Smooth muscle cell (in vitro differentiated cells): ENCODE data around the gene POLD2. TPM values are rescaled to one million over a fixed set of nuclear protein-coding genes. Genes with fewer than 3 reads are reported as not detected.

Experiments used
- DNase-seq: peaks from one replicate; lab custom pipeline; 2025; ENCODE audit not compliant: unreplicated experiment; lab: John Stamatoyannopoulos, UW
- H2AFZ ChIP-seq: fragments of 200-600 bp; sonication (generic); 2 replicates; pipeline ENCODE4 v1.6.0; 2016; ENCODE audit warnings: antibody characterized with exemption, low read depth, mild to moderate bottlenecking
- H3F3A ChIP-seq: fragments of 200-600 bp; sonication (generic); 2 replicates; pipeline ENCODE4 v1.6.0; 2017; ENCODE audit warnings: antibody characterized with exemption, low read depth
- H3K27ac ChIP-seq: fragments of 200-600 bp; sonication (generic); 2 replicates; pipeline ENCODE4 v1.5.1; 2016; ENCODE audit warnings: low read depth, mild to moderate bottlenecking
- H3K27me3 ChIP-seq: fragments of 200-600 bp; sonication (generic); 2 replicates; pipeline ENCODE4 v1.6.1; 2016; ENCODE audit warnings: low read depth, mild to moderate bottlenecking
- H3K36me3 ChIP-seq: fragments of 200-600 bp; sonication (generic); 2 replicates; pipeline ENCODE4 v1.5.1; 2016; ENCODE audit warnings: low read depth
- H3K4me1 ChIP-seq: fragments of 200-600 bp; sonication (generic); 2 replicates; pipeline ENCODE4 v1.5.1; 2016; ENCODE audit warnings: low read depth
- H3K4me2 ChIP-seq: fragments of 200-600 bp; sonication (generic); 2 replicates; pipeline ENCODE4 v1.6.0; 2016; ENCODE audit warnings: mild to moderate bottlenecking
- H3K4me3 ChIP-seq: fragments of 200-600 bp; sonication (generic); 2 replicates; pipeline ENCODE4 v1.5.1; 2016; ENCODE audit warnings: mild to moderate bottlenecking
- H3K79me2 ChIP-seq: fragments of 200-600 bp; sonication (generic); 2 replicates; pipeline ENCODE4 v1.6.0; 2016; ENCODE audit warnings: low read depth, mild to moderate bottlenecking
- H3K9ac ChIP-seq: fragments of 200-600 bp; sonication (generic); 2 replicates; pipeline ENCODE4 v1.6.0; 2016; ENCODE audit warnings: low read depth
- H3K9me3 ChIP-seq: fragments of 200-600 bp; sonication (generic); replicated peaks from 2 replicates; pipeline ENCODE4 v1.5.1; 2016; ENCODE audit warnings: low read depth
- H4K20me1 ChIP-seq: fragments of 200-600 bp; sonication (generic); 2 replicates; pipeline ENCODE4 v1.6.0; 2016; ENCODE audit warnings: low read depth
- WGBS: methylation state at CpG from one replicate; pipeline ENCODE4 v1.1.7; 2016; ENCODE audit warnings: low lambda C conversion rate; 5-methylcytosine and 5-hydroxymethylcytosine counted together
- polyA plus RNA-seq: library from polyadenylated mRNA; unstranded; fragments of >200 nt; fragmentation: Nextera tagmentation; extraction: Ambion mirVana; gene quantifications from 2 replicates; pipeline ENCODE4 v1.2.1, GENCODE V29; 2016
- total RNA-seq: library from RNA; depleted of rRNA; stranded (reverse); fragments of >200 nt; gene quantifications from 2 replicates; pipeline ENCODE4 v1.2.3, GENCODE V29; 2014
- TF ChIP-seq, protein P1 (sequence below): fragments of 200-600 bp; sonication (generic); IDR thresholded peaks from 2 replicates; pipeline ENCODE4 v1.5.1; 2017; ENCODE audit warnings: borderline replicate concordance, mild to moderate bottlenecking, antibody characterized with exemption; ENCODE audit not compliant: insufficient read depth, poor library complexity, severe bottlenecking

The POLD2 gene
- total and polyA plus RNA-seq, 2 experiments from 2014 or later: 45.5 to 151 TPM

DNA sequence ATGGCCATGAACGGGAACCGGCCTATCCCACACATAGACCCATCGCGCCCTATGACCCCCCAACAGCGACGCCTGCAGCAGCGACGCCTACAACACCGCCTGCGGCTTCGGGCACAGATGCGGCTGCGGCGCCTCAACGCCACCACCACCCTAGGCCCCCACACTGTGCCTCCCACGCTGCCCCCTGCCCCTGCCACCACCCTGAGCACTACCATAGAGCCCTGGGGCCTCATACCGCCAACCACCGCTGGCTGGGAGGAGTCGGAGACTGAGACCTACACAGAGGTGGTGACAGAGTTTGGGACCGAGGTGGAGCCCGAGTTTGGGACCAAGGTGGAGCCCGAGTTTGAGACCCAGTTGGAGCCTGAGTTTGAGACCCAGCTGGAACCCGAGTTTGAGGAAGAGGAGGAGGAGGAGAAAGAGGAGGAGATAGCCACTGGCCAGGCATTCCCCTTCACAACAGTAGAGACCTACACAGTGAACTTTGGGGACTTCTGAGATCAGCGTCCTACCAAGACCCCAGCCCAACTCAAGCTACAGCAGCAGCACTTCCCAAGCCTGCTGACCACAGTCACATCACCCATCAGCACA, 9.5 kb downstream of the POLD2 start:
- H3K79me2 ChIP-seq: no peaks in the 10 kb centered on the region
- no peak overlapping the region for H3K4me3 ChIP-seq
- no peaks in the 10 kb centered on the region for H3K27me3 ChIP-seq
- H4K20me1 ChIP-seq: no peaks in the 10 kb centered on the region
- DNase-seq: no peak
- H2AFZ ChIP-seq: no peak overlapping the region
- no peak overlapping the region for H3K9ac ChIP-seq
- H3K4me2 ChIP-seq: no peak overlapping the region
- no peaks in the 10 kb centered on the region for H3F3A ChIP-seq
- TF ChIP-seq, protein P1, sequence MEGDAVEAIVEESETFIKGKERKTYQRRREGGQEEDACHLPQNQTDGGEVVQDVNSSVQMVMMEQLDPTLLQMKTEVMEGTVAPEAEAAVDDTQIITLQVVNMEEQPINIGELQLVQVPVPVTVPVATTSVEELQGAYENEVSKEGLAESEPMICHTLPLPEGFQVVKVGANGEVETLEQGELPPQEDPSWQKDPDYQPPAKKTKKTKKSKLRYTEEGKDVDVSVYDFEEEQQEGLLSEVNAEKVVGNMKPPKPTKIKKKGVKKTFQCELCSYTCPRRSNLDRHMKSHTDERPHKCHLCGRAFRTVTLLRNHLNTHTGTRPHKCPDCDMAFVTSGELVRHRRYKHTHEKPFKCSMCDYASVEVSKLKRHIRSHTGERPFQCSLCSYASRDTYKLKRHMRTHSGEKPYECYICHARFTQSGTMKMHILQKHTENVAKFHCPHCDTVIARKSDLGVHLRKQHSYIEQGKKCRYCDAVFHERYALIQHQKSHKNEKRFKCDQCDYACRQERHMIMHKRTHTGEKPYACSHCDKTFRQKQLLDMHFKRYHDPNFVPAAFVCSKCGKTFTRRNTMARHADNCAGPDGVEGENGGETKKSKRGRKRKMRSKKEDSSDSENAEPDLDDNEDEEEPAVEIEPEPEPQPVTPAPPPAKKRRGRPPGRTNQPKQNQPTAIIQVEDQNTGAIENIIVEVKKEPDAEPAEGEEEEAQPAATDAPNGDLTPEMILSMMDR: no peak
- no peak overlapping the region for H3K27ac ChIP-seq
- no peaks in the 10 kb centered on the region for H3K4me1 ChIP-seq
- H3K9me3 ChIP-seq: no peaks in the 10 kb centered on the region
- 94% methylated on average over 24 of the region's 24 CpGs for WGBS
- H3K36me3 ChIP-seq: no peaks in the 10 kb centered on the region

GRCh38 chr7:44112997-44113763, 10.2 kb downstream of the POLD2 start:
- H2AFZ ChIP-seq: no peak overlapping the region
- H3K9ac ChIP-seq: no peak overlapping the region
- H3K36me3 ChIP-seq: no peaks in the 10 kb centered on the region
- H3K27me3 ChIP-seq: no peaks in the 10 kb centered on the region
- no peaks in the 10 kb centered on the region for H3K4me1 ChIP-seq
- no peak overlapping the region for H3K27ac ChIP-seq
- WGBS: 95% methylated on average over 17 of the region's 34 CpGs
- TF ChIP-seq, protein P1: no peak
- no peak overlapping the region for H3K4me3 ChIP-seq
- H3K79me2 ChIP-seq: no peaks in the 10 kb centered on the region
- H3K4me2 ChIP-seq: no peak overlapping the region
- no peaks in the 10 kb centered on the region for H3K9me3 ChIP-seq
- DNase-seq: no peak
- no peaks in the 10 kb centered on the region for H4K20me1 ChIP-seq
- no peaks in the 10 kb centered on the region for H3F3A ChIP-seq

DNA sequence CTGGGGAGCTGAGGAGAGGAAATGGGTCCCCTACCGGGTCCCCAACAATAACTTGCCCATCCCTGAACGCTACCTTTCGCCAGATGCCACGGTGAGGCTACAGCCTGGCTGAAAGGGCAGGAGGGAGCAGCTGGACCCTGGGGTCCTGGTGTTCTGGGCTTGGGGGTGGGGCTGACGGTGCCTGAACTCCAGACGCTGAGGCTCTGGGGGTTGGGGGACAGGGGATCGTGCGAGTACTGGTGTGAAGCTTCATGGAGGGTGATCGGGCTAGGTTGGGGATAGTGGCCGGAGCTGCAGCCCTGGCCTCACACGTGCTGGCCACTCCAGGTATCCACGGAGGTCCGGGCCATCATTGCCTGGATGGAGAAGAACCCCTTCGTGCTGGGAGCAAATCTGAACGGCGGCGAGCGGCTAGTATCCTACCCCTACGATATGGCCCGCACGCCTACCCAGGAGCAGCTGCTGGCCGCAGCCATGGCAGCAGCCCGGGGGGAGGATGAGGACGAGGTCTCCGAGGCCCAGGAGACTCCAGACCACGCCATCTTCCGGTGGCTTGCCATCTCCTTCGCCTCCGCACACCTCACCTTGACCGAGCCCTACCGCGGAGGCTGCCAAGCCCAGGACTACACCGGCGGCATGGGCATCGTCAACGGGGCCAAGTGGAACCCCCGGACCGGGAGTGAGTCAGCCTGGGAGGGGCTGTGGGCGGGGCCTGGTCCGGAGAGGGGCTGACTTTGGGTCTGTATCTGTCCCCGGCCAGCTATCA, 10.9 kb downstream of the POLD2 start:
- H3K27me3 ChIP-seq: no peaks in the 10 kb centered on the region
- no peaks in the 10 kb centered on the region for H4K20me1 ChIP-seq
- no peaks in the 10 kb centered on the region for H3F3A ChIP-seq
- TF ChIP-seq, protein P1: no peak
- no peak overlapping the region for H3K27ac ChIP-seq
- H3K4me3 ChIP-seq: no peak overlapping the region
- no peak overlapping the region for H3K4me2 ChIP-seq
- no peaks in the 10 kb centered on the region for H3K79me2 ChIP-seq
- H3K36me3 ChIP-seq: no peaks in the 10 kb centered on the region
- WGBS: 92% methylated on average over 34 of the region's 41 CpGs
- H3K9ac ChIP-seq: no peak overlapping the region
- no peak for DNase-seq
- no peaks in the 10 kb centered on the region for H3K9me3 ChIP-seq
- no peaks in the 10 kb centered on the region for H3K4me1 ChIP-seq
- no peak overlapping the region for H2AFZ ChIP-seq
